Fibroblast of the aortic adventitia (primary cell): ENCODE data around the gene CSPG5. TPM values are rescaled to one million over a fixed set of nuclear protein-coding genes. Genes with fewer than 3 reads are reported as not detected.

ENCODE experiments used
- DNase-seq: peaks from one replicate; pipeline ENCODE4 v3.0.0-alpha.2; 2010; ENCODE audit warnings: low read depth
- H3K4me3 ChIP-seq: 2 replicates; pipeline ENCODE4 v1.5.1; 2011; ENCODE audit warnings: low read depth, mild to moderate bottlenecking, control low read depth, low read length, moderate library complexity
- CTCF ChIP-seq: IDR thresholded peaks from 2 replicates; pipeline ENCODE4 v1.5.1; 2011; ENCODE audit warnings: mild to moderate bottlenecking, low read length, control low read depth, inconsistent platforms; ENCODE audit not compliant: insufficient read depth
- total RNA-seq: library from RNA; depleted of rRNA; stranded (reverse); fragments of >200 nt; gene quantifications from 2 replicates; pipeline ENCODE4 v1.2.3, GENCODE V29; 2012; ENCODE audit warnings: low replicate concordance

Gene CSPG5
- total RNA-seq, 1 donor: 0.09 TPM

- no peak overlapping the region for H3K4me3 ChIP-seq
- no peak for TF ChIP-seq CTCF
- DNase-seq: peak; percentile 51
These were observed 36.0 kb downstream of the CSPG5 start for GRCh38 chr3:47542471-47543173.

DNA sequence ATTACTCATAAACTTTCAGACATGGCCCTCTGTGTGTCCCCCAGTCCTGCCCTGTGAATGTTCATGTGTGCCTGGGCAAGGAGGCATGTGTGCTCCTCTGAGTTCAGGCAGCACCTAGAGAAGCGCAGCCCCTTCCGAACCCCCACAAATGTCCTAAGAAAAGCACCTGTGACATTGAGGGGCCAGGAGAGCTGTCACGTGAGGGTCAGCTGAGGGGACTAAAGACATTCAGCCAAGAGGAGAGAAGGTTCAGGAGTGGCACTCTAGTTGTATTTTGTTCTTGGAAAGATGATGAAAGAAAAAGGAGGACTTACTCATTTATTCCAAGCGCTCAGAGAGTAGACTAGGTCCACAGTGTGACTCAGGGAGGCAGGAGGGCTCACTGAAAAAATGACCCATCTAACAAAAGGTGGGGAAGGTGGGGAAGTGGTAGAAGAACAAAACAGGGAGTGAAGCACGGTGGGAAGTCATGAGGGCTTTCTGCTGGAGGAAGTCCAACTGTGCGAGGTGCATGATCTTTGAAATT is 37.0 kb downstream of the CSPG5 start:
- no peak for DNase-seq
- TF ChIP-seq CTCF: no peak
- no peak overlapping the region for H3K4me3 ChIP-seq

DNA sequence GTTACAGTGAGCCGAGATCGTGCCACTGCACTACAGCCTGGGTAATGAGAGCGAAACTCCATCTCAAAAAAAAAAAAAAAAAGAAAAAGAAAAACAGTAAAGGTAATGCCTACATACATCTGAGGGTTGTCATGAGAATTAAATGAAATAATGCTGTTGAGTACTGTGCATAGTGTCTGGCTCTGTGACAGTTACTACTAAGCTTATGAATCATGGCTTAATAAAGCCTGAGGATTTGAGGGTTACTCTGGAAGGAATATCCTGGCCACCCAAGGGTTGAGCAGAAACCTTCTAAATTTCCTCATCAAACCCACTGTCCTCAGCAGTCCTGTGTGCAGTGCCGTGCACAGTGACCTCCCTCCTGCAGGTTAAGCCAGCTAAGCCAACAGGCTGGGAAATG is 38.4 kb downstream of the CSPG5 start:
- no peak overlapping the region for H3K4me3 ChIP-seq
- no peak for TF ChIP-seq CTCF
- DNase-seq: no peak

DNA sequence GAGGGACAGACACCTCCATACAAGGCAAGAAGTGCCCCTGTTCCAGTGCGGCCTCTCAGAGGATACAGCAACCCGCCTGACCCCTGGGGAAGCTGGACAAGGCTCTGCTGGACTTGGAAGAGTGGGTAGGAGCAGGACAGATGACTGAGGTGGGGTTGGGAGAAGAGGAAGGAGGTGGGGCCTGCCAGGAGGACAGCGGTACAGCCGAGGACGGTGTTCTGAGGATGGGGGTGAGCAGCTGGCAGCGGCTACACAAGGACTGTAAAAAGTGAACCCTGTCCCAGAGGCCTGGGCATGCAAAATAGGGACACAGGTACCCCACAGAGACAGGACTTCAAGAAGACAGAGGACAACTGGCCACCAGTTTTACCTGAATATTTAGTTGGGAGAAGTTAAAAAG is 41.7 kb downstream of the CSPG5 start:
- no peak overlapping the region for H3K4me3 ChIP-seq
- no peak for DNase-seq

DNA sequence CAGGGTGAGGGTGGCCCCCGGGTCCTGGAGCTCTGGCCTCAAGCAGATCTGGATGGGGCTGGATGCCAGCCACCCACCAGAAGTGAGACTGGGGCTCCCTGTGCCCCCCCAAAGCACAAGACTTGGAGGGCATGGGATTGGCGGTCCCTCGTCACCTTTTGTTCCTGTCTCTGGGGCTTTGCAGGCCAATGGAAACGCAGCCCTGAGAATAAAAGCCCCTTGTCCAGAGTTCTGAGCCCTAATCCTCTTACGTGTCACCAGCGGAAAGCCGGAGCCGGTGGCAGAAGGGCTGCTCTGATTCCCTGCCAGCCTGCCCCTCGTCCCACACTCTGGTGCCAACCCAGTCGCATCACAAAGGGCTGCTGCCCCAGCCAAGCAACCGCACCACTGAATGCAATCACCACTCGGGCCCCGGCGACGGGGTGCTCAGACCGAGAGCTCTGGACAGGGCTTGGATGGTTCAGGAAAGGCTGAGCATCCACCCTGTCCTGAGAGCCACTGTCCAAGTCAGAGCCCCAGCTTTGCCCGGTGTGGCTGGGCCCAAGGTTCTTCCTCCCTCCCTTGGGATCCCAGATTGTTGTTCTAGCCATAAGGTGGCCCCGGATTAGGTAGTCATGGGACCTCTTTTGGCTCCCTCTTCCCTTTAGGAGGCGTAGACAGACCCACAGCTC is 42.3 kb downstream of the CSPG5 start:
- TF ChIP-seq CTCF: no peak
- no peak overlapping the region for H3K4me3 ChIP-seq
- no peak for DNase-seq

More for the DNA sequence above, 41.7 kb downstream of the CSPG5 start:
- TF ChIP-seq CTCF: no peak

- no peak for DNase-seq
- no peak overlapping the region for H3K4me3 ChIP-seq
- no peak for TF ChIP-seq CTCF
These were observed 44.6 kb downstream of the CSPG5 start for GRCh38 chr3:47533996-47534454.
